GM15510 (cell line): ENCODE measurements around the gene LRRC25.

ENCODE experiments used
- POLR2A ChIP-seq: IDR thresholded peaks from 3 replicates; pipeline ENCODE4 v1.6.1; 2011; ENCODE audit warnings: borderline replicate concordance; ENCODE audit not compliant: insufficient read length; ENCODE audit errors: extremely low read depth

Gene LRRC25

DNA sequence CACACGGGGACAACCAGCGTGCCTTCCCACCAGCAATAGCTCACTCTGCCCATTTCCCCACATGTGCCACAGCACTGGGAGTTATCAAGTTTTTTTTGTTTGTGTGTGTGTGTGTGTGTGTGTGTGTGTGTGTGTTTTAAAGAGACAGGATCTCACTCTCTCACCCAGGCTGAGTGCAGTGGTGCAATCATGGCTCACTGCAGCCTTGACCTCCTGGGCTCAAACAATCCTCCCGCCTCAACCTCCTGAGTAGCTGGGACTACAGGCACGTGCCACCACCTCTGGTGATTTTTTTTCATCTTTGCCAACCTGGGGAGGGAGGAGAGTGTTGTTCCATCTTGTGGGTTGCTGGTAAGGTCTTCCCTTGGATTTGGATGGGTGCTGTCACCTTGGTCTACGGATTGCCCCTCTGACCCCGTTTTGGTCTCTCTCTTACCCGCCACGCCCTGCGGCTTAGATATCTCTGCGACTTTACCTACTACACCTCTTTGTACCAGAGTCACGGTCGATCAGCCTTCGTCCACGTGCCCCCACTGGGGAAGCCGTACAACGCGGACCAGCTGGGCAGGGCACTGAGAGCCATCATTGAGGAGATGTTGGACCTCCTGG is 34.4 kb downstream of the LRRC25 start:
- TF ChIP-seq POLR2A = no peak

- TF ChIP-seq POLR2A = no peak
Measured at GRCh38 chr19:18361646-18362045, 35.8 kb downstream of the LRRC25 start.

GRCh38 chr19:18357041-18357440 is 40.4 kb downstream of the LRRC25 start:
- no peak for TF ChIP-seq POLR2A

DNA sequence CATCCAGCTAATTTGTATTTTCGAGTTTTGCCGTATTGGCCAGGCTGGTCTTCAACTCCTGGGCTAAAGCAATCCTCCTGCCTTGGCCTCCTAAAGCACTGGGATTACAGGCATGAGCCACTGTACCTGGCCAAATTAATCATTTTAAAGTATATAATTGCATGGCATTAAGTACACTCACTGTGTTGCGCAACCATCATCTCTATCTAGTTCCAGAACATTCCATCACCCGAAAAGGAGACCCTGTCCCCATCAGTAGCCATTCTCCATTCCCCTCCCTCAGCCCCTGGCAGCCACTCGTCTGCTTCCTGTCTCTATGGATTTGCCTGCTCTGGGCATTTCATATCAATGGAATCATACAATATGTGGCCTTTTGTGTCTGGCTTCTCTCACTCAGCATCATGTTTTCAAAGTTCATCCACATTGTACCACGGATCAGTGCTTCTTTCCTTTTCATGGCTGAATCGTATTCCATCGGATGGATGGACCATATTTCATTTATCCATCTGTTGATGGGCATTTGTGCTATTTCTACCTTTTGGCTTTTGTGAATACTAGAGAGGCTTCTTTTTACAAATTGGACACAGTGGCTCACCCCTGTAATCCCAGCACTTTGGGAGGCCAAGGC is 43.9 kb downstream of the LRRC25 start:
- TF ChIP-seq POLR2A = no peak

GRCh38 chr19:18351544-18351943 is 45.9 kb downstream of the LRRC25 start:
- TF ChIP-seq POLR2A = no peak

GRCh38 chr19:18350490-18350889 is 46.9 kb downstream of the LRRC25 start:
- TF ChIP-seq POLR2A = no peak

DNA sequence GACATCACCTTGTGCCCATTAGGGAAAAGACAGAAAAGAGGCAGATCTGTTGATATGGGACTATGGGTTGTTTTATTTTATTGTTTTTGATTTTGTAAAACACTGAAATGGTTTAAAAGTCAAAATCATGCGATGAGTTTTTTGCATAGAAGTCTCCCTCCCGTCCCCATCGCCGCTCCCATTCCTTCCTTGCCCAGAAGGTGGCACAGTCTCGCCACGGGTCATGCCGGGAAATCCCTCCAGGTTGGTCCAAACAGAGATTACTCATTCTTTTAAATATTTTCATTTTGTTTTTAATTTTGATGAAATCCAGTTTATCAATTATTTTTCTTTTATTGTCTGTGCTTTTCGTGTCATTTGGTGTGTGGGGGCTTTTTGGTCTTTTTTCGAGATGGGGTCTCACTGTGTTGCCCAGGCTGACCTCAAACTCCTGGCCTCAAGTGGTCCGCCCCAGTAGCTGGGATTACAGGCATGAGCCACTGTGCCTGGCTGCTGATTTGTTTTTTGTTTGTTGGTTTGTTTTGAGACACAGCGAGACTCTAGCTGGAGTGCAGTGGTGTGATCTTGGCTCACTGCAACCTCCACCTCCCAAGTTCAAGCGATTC is 47.8 kb downstream of the LRRC25 start:
- TF ChIP-seq POLR2A = no peak

- no peak for TF ChIP-seq POLR2A
Measured at GRCh38 chr19:18348171-18348570, 49.3 kb downstream of the LRRC25 start.

DNA sequence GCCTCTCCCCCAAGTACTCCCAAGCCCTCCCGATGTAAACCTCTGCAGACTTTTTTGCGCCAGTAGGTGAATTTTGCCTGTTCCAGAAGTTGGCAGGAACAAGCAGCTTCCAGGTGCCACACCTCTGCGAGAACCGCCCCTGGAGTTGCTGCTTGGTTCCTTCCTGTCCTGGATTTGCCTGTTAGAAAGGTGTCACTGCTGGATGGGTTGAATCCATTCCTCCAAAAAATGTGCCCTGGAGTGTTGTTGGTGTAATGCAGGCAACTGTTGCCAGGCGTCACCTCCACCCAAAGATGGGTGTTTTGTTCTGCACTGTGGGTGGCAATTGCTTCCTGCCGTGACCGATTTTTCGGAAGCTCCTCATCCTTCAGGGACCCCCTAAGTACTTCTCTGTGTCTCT is 51.3 kb downstream of the LRRC25 start:
- no peak for TF ChIP-seq POLR2A

DNA sequence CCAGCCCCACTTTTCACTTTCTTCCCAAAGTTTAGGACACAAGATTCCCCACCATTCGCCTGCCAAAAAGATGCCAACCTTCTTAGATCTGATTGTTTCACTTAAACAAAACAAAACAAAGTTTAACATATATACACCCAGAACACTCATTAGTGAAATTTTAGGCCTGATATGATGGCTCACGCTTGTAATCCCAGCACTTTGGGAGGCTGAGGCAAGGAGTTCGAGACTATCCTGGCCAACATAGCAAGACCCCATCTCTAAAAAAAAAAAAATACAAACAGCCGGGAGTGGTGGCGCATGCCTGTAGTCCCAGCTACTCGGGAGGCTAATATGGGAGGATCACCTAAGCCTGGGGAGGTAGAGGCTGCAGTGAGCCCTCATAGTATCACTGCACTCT is 52.1 kb downstream of the LRRC25 start:
- TF ChIP-seq POLR2A = no peak

DNA sequence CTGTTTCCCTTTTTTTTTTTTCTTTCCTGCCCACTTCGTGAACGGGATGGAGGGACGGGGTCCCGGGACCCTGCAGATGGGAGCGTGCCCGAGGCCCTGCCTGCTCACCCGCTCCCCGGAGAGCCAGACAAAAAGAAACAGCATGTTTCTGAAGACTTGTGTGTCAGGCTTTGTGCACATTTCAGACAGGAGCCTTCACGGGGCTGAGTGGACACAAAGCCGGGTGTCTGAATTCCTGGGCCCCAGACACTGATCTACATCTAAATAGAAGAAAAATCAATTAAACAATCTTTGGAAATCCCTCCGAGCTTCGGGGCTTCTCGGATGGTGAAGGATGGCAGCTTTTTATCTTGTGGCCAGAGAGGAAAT is 52.9 kb downstream of the LRRC25 start:
- TF ChIP-seq POLR2A = no peak

- no peak for TF ChIP-seq POLR2A
Measured at GRCh38 chr19:18342090-18342632, 55.3 kb downstream of the LRRC25 start.
